Pons (tissue), 1 donor: ENCODE measurements around the gene ISLR.

ENCODE experiments used
- DNase-seq: peaks from one replicate; pipeline ENCODE4 v3.0.0-alpha.2; 2016; ENCODE audit warnings: low spot score

The ISLR gene

GRCh38 chr15:74212494-74212893 lies 39.0 kb downstream of the ISLR start:
- no peak for DNase-seq

GRCh38 chr15:74213858-74214284 lies 40.4 kb downstream of the ISLR start:
- DNase-seq = no peak

GRCh38 chr15:74214324-74215021 lies 41.0 kb downstream of the ISLR start:
- no peak for DNase-seq

GRCh38 chr15:74215958-74216357 lies 42.4 kb downstream of the ISLR start:
- no peak for DNase-seq

GRCh38 chr15:74216949-74217348 lies 43.4 kb downstream of the ISLR start:
- no peak for DNase-seq

- no peak for DNase-seq
Measured at GRCh38 chr15:74217907-74218885, 44.7 kb downstream of the ISLR start.

GRCh38 chr15:74220475-74221248 lies 47.2 kb downstream of the ISLR start:
- no peak for DNase-seq

GRCh38 chr15:74221399-74222239 lies 48.1 kb downstream of the ISLR start:
- DNase-seq = no peak

GRCh38 chr15:74222240-74223119 lies 49.0 kb downstream of the ISLR start:
- DNase-seq = no peak

GRCh38 chr15:74225928-74226327 lies 52.4 kb downstream of the ISLR start:
- DNase-seq = no peak
